MM.1S (cell line): ENCODE measurements around the gene EID2.

Source experiments
- CTCF ChIP-seq: fragments of 300-600 bp; sonication (generic); IDR thresholded peaks from 2 replicates; pipeline ENCODE4 v1.5.1; 2016; ENCODE audit warnings: antibody characterized with exemption, low read length, mixed read lengths
- EZH2 ChIP-seq: fragments of 300-600 bp; sonication (generic); optimal IDR thresholded peaks from 2 replicates; pipeline ENCODE3; 2017; ENCODE audit warnings: low read depth, mild to moderate bottlenecking, antibody characterized with exemption, low read length, mixed read lengths

GRCh38 chr19:39587496-39587895 is 47.5 kb upstream of the EID2 start:
- no peak for TF ChIP-seq EZH2
- no peak for TF ChIP-seq CTCF
